Measurements from ENCODE around the gene ZC3H12D.

ZC3H12D gene

GRCh38 chr6:149440735-149441671 lies 43.8 kb downstream of the ZC3H12D start:
- TF ChIP-seq CTCF (IDR thresholded peaks at IDR 0.05; ENCODE audit: low read depth, low read length, missing control alignments), result no peak
- DNase-seq (ENCODE audit: low read depth), result no peak
- no peak overlapping the region for H3K4me3 ChIP-seq (ENCODE audit: low read depth, low read length)

- no peak overlapping the region for H3K4me3 ChIP-seq (ENCODE audit: low read depth, low read length)
- no peak for TF ChIP-seq CTCF (IDR thresholded peaks at IDR 0.05; ENCODE audit: low read depth, low read length, missing control alignments)
- no peak for DNase-seq (ENCODE audit: low read depth)
These were observed 45.2 kb downstream of the ZC3H12D start for GRCh38 chr6:149439626-149440025.

- no peak overlapping the region for H3K4me3 ChIP-seq (ENCODE audit: low read depth, low read length)
- no peak for TF ChIP-seq CTCF (IDR thresholded peaks at IDR 0.05; ENCODE audit: low read depth, low read length, missing control alignments)
- DNase-seq (ENCODE audit: low read depth), result no peak
These were observed 46.0 kb downstream of the ZC3H12D start for GRCh38 chr6:149438855-149439254.

- H3K4me3 ChIP-seq (ENCODE audit: low read depth, low read length), result no peak overlapping the region
- no peak for TF ChIP-seq CTCF (IDR thresholded peaks at IDR 0.05; ENCODE audit: low read depth, low read length, missing control alignments)
- DNase-seq (ENCODE audit: low read depth), result no peak
These were observed 47.6 kb downstream of the ZC3H12D start for GRCh38 chr6:149437212-149437611.

- DNase-seq (ENCODE audit: low read depth), result no peak
- H3K4me3 ChIP-seq (ENCODE audit: low read depth, low read length), result no peak overlapping the region
- no peak for TF ChIP-seq CTCF (IDR thresholded peaks at IDR 0.05; ENCODE audit: low read depth, low read length, missing control alignments)
These were observed 48.2 kb downstream of the ZC3H12D start for GRCh38 chr6:149436647-149437046.

- DNase-seq (ENCODE audit: low read depth), result no peak
- H3K4me3 ChIP-seq (ENCODE audit: low read depth, low read length), result no peak overlapping the region
- no peak for TF ChIP-seq CTCF (IDR thresholded peaks at IDR 0.05; ENCODE audit: low read depth, low read length, missing control alignments)
These were observed 48.8 kb downstream of the ZC3H12D start for GRCh38 chr6:149435919-149436586.
